Effector memory CD4-positive, alpha-beta T cell (primary cell): ENCODE measurements around the gene CHMP2A.
"Not testable (repeated sequence)": the region's sequence is repeated elsewhere in the genome, so short reads cannot be mapped to it uniquely, and the experiment has no call there.

ENCODE experiments used
- DNase-seq, 3 donors: peaks; one replicate each; pipeline ENCODE4 v3.0.0-alpha.2; 2020
- H3K27ac ChIP-seq: 2 replicates; pipeline ENCODE4 v1.7.0; 2013; ENCODE audit warnings: mild to moderate bottlenecking, low read length, moderate library complexity; ENCODE audit not compliant: insufficient read depth, poor library complexity, severe bottlenecking
- H3K27me3 ChIP-seq: replicated peaks from 2 replicates; pipeline ENCODE4 v1.7.0; 2013; ENCODE audit warnings: mild to moderate bottlenecking, low read length; ENCODE audit not compliant: insufficient read depth, control insufficient read depth, poor library complexity, severe bottlenecking
- H3K36me3 ChIP-seq: 2 replicates; pipeline ENCODE4 v1.7.0; 2013; ENCODE audit warnings: mild to moderate bottlenecking, low read length, moderate library complexity; ENCODE audit not compliant: control insufficient read depth, insufficient read depth
- H3K4me1 ChIP-seq: 2 replicates; pipeline ENCODE4 v1.7.0; 2013; ENCODE audit warnings: low read length, mild to moderate bottlenecking; ENCODE audit not compliant: control insufficient read depth, insufficient read depth, poor library complexity, severe bottlenecking
- H3K4me3 ChIP-seq: 2 replicates; pipeline ENCODE4 v1.7.0; 2013; ENCODE audit warnings: low read length, low read depth, mild to moderate bottlenecking; ENCODE audit not compliant: insufficient read depth, poor library complexity, severe bottlenecking
- H3K9me3 ChIP-seq: 2 replicates; pipeline ENCODE4 v1.7.0; 2013; ENCODE audit warnings: mild to moderate bottlenecking, low read length, moderate library complexity; ENCODE audit not compliant: control insufficient read depth

Gene CHMP2A

DNA sequence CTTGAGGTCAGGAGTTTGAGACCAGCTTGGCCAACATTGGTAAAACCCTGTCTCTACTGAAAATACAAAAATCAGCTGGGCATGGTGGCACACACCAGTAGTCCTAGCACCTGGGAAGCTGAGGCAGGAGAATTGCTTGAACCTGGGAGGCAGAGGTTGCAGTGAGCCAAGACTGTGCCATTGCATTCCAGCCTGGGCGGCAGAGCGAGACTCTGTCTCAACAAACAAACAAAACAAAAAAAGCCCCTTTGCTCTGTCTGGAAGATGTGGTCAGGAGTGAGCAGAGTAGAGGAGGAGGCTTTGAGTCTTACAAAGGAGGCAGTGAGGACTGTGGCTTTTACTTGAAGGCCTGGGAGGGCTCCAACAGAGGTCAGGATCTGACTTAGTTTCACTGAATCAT is 22.7 kb upstream of the CHMP2A start:
- not testable (repeated sequence) for DNase-seq, H3K27ac ChIP-seq, H3K9me3 ChIP-seq, H3K36me3 ChIP-seq, H3K4me3 ChIP-seq, H3K27me3 ChIP-seq
- peaks cover 21% of the 10 kb centered on the region for H3K4me1 ChIP-seq

DNA sequence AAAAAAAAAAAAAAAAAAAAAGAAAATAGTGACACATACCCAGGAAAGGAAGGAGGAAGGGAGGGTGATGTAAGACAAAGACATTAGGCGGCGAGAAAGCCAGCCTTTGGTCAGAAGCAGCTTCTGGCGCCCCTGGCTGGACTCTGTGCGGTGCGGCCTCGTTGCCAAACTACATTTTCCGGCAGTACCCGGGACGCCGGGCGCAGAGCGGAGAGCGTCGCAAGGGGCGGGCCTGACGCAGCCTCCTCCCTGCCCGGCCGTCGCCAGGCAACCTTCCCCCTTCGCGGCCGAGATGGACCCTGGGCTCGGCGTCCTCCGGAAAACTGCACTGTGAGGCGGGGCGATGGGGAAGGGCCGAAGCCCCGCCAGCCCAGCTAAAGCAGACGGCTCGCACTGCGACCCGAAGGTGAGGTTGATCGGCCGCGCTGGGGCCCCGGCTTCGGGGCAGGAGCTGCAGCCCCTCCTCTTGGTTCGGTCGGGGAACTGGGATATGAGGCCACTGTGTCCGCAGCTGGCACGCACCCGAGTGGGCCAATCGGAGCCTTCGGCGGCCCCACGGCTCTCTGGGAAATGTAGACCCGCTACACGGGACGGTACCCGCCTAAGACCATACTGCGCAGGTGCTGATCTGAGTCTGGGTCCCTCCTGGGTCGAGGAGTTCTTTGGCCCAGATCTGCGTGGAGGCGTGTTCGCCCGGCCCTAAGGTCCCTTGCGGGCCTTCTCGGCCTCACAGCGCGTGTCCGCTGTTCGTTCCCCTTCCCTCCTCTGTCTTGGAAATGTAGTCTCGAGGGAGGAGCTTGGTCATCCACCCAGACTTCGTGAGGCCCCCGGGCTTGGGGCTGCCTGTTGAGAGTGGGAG is 20.5 kb upstream of the CHMP2A start:
- H3K27ac ChIP-seq, result peak overlapping the region; percentile 97
- no peaks in the 10 kb centered on the region for H3K9me3 ChIP-seq
- H3K4me3 ChIP-seq, result peak overlapping the region; percentile 78
- H3K27me3 ChIP-seq, result no peaks in the 10 kb centered on the region
- peak; percentile 57 to 68 (median 63) for DNase-seq
- peaks cover 4% of the 10 kb centered on the region for H3K36me3 ChIP-seq
- peaks cover 28% of the 10 kb centered on the region for H3K4me1 ChIP-seq

DNA sequence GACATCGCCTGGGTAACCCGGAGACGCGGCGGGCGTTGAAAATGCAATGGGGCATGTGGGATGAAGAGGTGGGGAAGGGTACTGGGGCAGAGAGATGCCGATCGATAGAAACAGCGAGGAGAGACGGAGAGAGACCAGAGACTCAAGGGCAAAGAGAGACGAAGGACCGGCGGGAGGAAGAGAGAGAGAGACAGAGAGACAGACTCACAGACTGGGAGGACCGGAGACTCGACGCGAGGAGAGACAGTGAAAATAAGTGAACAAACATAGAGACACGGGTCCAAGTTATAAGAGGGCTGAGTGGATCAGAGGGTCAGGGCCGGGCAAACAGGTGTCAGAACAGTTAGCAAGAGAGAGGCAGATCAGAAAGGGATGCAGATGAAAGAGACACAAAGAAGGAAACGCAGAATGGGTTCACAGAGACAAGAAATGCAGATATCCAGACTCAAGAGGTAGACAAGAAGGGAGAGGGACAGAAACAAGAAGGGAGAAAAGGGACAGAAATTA is 18.8 kb upstream of the CHMP2A start:
- H3K36me3 ChIP-seq, result peaks cover 4% of the 10 kb centered on the region
- H3K4me3 ChIP-seq, result peak overlapping the region; percentile 35
- H3K4me1 ChIP-seq, result peaks cover 28% of the 10 kb centered on the region
- no peaks in the 10 kb centered on the region for H3K9me3 ChIP-seq
- H3K27me3 ChIP-seq, result no peaks in the 10 kb centered on the region
- peak overlapping the region; percentile 99 for H3K27ac ChIP-seq
- DNase-seq, result no peak

DNA sequence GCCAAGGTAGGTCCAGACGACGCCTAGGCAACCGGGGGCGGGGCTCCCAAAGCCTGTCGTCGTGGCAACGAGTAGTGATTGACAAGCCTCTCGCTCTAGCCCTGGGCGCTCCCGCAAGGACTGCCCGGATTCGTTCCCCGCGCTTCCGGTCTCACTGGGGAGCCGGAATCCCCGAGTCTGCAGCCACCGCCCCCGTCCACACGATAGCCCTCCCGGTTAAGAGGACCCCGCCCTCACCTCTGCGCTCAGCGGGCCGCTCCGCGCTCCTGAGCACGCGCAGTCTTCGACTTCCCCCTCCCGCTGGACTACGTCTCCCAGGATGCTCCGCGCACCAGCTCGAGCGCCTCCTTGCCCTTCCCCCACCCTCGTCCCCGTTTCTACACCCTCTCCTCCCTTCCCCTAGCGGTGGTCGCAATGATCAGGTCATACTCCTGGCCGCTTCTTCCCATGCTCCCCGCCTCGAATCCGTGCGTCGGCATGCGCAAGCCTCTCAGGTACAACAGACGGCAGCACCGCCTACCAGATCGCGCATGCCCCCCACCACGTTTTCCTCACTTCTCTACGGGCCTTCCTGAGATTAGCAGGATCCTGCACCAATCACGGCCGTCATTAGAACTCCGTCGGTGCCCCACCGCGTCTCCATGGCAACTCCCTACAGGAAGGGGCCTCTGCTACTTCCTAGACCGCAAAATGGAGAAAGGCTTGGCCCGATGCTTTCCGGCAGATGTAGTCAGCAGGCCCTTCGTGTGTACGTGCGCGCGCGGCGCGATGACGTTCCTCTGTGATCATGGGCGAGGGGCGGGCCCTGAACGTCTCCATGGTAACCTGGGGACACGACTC is 18.1 kb upstream of the CHMP2A start, which contains the start of gene MZF1:
Gene MZF1 (minus strand): TSS at position 518 of the 840 bp plus-strand sequence. CDS start 1,946 bp downstream, outside the sequence.
- H3K9me3 ChIP-seq, result no peaks in the 10 kb centered on the region
- peaks cover 28% of the 10 kb centered on the region for H3K4me1 ChIP-seq
- DNase-seq, result peak; percentile 100
- H3K4me3 ChIP-seq, result peak within 1 kb of the TSS; percentile 68
- H3K27me3 ChIP-seq, result no peaks in the 10 kb centered on the region
- H3K27ac ChIP-seq, result peak within 1 kb of the TSS; percentile 99
- H3K36me3 ChIP-seq, result peaks cover 4% of the 10 kb centered on the region

DNA sequence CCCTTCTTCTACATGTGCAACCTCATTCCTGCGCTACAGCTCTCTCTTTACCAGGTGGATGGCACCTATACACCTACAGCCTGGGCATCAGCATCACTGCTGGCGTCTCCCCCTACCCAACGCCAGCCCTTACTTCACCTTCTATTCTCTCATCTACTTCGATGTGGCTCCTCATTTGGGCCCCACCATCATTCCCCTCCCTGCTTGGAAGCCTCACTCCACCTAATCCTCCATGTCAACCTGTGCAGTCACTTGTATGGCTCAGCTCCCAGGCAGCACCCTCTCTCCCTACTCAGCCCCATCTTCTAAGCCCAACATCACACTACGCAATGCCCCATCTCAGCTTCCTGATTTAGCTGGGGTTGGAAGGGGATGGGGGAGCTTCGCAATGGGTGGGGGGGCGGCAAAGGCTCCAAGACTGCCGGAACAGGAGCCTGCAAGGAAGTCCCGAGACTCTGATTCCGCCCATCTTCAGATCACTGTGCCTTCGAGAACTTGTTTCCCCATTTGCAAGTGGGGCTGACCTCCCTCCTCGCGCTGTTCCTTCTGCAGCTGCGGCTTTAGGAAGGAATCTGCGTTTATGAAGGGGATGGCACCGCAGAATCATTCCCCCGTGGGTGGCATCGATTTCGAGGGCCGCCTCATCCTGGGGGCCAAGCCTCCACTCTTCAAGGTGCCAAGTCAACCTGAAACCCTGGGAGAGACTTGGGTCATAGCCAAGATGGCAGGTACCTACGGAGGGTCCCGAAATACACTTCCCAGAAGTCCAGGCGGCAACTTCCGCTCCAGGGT is 17.3 kb upstream of the CHMP2A start:
- Histone ChIP-seq H3K4me3 (peak overlapping the region; percentile 68), H3K9me3 (no peaks in the 10 kb centered on the region), H3K36me3 (peaks cover 4% of the 10 kb centered on the region), H3K4me1 (peaks cover 28% of the 10 kb centered on the region), H3K27ac (peak overlapping the region; percentile 99), H3K27me3 (no peaks in the 10 kb centered on the region)
- DNase-seq, result no peak

DNA sequence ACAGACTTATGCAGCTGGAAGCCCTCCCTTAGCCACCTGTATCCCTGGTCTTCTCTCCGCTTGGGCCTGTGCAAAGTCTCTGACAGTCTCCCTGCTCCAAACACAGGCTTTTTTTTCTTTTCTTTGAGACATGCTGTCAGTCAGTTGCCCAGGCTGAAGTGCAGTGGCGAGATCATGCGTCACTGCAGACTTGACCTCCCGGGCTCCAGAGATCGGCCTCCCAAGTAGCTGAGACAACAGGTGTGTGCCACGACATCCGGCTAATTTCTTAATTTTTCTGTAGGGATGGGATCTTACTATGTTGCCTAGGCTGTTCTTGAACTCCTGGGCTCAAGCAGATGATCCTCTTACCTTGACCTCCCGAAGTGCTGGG is 16.7 kb upstream of the CHMP2A start:
- H3K4me3 ChIP-seq, result no peak overlapping the region
- no peaks in the 10 kb centered on the region for H3K27me3 ChIP-seq
- peaks cover 28% of the 10 kb centered on the region for H3K4me1 ChIP-seq
- H3K36me3 ChIP-seq, result peaks cover 4% of the 10 kb centered on the region
- no peak for DNase-seq
- H3K9me3 ChIP-seq, result no peaks in the 10 kb centered on the region
- no peak overlapping the region for H3K27ac ChIP-seq

DNA sequence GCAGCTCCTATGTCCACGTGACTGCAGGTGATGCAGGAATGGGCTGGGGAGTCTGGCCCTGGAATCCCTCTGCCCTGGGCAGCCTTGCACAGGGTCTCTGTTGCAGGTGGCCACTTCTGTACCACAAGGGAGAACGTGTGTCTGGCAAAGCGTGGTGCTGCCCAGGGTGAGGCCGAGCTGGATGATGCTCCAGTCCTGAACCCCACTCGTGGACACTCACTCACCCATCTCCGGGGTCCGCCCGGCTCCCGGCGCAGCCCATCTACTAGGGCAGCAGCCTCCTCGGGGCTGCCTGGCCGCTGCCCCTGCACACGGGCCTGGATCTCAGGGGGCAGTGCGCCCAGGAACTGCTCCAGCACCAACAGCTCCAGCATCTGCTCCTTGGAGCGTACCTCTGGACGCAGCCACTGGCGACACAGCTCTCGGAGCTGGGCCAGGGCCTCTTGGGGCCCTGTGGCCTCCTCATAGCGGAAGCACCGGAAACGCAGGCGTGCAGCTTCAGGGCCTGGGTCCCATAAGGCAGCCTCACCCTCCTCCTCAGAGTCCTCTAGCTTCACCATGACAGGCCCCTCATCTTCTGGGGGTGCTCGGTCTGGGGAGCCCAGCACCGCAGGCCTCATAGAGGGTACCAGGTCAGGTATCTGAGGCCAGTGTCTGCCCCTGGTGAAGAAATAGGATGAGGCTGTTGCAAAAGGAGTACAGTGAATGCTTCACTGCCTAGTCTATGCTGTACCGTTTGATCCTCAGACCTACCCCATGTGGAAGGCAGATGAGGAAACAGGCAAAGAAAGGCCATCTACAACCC is 16.1 kb upstream of the CHMP2A start:
- Histone ChIP-seq H3K9me3 (no peaks in the 10 kb centered on the region), H3K4me1 (peaks cover 27% of the 10 kb centered on the region), H3K27me3 (no peaks in the 10 kb centered on the region), H3K27ac (no peak overlapping the region), H3K4me3 (no peak overlapping the region), H3K36me3 (peaks cover 4% of the 10 kb centered on the region)
- no peak for DNase-seq

DNA sequence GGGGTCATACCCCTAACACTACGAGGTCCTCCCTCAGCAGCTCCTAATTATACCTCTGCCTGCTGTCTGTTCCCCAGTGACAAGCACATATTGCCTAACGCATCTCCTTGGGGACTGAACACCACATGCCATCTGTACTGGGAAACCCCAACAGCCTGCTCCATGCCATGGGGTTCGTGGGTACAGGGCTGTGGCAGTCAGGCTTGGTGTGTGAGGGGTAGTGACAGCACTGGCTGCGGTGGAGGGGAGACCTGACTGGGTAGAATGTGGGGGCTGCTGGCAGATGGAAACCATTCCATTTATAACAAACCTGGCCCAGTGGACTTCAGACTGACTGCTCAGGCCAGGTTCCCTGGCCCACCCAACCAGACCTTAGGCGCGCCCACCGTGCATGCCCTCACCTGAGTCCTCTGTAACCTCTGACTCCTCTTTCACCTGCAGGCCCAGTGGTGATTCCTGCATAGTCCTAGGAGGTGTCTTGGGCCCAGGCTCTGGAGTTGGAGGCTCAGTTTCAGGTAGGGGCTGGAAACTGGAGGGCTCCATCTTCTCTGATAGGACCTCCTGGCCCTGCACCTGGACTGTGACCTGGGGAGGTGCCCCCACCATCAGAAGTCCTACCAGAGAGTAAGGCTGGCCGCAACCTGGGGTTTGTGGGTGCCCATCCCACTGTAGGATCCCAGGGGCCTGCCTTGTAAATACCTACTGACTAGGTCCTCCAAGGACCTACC is 15.2 kb upstream of the CHMP2A start:
- Histone ChIP-seq H3K9me3 (no peaks in the 10 kb centered on the region), H3K27me3 (no peaks in the 10 kb centered on the region), H3K27ac (no peak overlapping the region), H3K36me3 (peaks cover 4% of the 10 kb centered on the region), H3K4me3 (no peak overlapping the region), H3K4me1 (peaks cover 19% of the 10 kb centered on the region)
- DNase-seq, result no peak
